ENCODE data around the gene PPM1E.

DNA sequence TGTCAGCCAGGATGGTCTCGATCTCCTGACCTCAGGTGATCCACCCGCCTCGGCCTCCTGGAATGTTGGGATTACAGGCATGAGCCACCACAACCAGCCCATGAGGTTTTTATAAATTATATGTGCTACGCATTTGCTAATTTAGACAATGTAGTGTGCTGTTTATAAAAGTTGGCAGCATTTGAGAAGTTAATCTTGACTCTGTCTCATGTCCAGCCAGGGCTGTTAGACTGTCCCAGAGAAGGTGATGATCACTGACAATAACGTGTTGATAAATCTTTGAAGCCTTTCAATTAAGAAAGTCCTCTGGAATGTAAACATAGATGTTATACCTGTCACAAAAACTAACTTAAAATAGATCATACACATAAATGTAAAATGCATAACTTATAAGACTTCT lies 82.0 kb downstream of the PPM1E start:
- no peak for TF ChIP-seq YY1 (IDR thresholded peaks at IDR 0.05; ENCODE audit: insufficient read depth, insufficient read length)
- TF ChIP-seq ZNF274 (IDR thresholded peaks at IDR 0.05; ENCODE audit: low read depth, low read length): no peak
- TF ChIP-seq SUZ12 (IDR thresholded peaks at IDR 0.05; ENCODE audit: extremely low read depth, insufficient read depth, insufficient read length): no peak

All from NT2/D1 (cell line).